Psoas muscle (tissue), 8 donors: ENCODE data around the gene ADORA1. TPM values are rescaled to one million over a fixed set of nuclear protein-coding genes. Genes with fewer than 3 reads are reported as not detected.

Experiments
- ATAC-seq, 4 donors: fragments of 200-7000 bp; cut with Tn5 transposase; one replicate each; pipeline ENCODE4 v1.9.1; 2020; ENCODE audit warnings: moderate library complexity in 3 of 4, mild to moderate bottlenecking in 2 of 4
- DNase-seq, 2 donors: peaks; one replicate each; pipeline ENCODE4 v3.0.0-alpha.2; 2020
- H3K27ac ChIP-seq: fragments of 200-600 bp; one replicate; pipeline ENCODE4 v1.8.0; 2022
- H3K27me3 ChIP-seq, 3 donors: fragments of 200-600 bp in 1 of 3; one replicate each; pipeline versions ENCODE4 v1.6.1 to v1.8.0; 2013 to 2022; ENCODE audit warnings: low read length in 2 of 3, mild to moderate bottlenecking in 2 of 3, moderate library complexity in 1 of 3; ENCODE audit not compliant: insufficient read depth in 3 of 3
- H3K36me3 ChIP-seq, 2 donors: fragments of 200-600 bp in 1 of 2; one replicate each; pipeline versions ENCODE4 v1.6.1 to v1.8.0; 2013 to 2022; ENCODE audit warnings: low read depth in 1 of 2, mild to moderate bottlenecking in 1 of 2, moderate library complexity in 1 of 2; ENCODE audit not compliant: insufficient read depth in 1 of 2
- H3K4me1 ChIP-seq: fragments of 200-600 bp; one replicate; pipeline ENCODE4 v1.8.0; 2022
- H3K4me3 ChIP-seq: fragments of 200-600 bp; one replicate; pipeline ENCODE4 v1.8.0; 2022; ENCODE audit warnings: mild to moderate bottlenecking
- H3K9me3 ChIP-seq: fragments of 200-600 bp; one replicate; pipeline ENCODE4 v1.8.0; 2022
- WGBS, 3 donors: extraction: QIAGEN DNeasy Blood & Tissue Kit; methylation state at CpG; one replicate each; pipeline versions ENCODE4 v1.1.6 to v1.1.7; 2013; 5-methylcytosine and 5-hydroxymethylcytosine counted together
- intact Hi-C, 2 donors: fragments of 100-400 bp; cut with DNase I; formaldehyde crosslinking; loops; one replicate each; pipeline versions ENCODE4 v1.11.0 to v1.14.2; 2022
- polyA plus RNA-seq, 3 donors: library from polyadenylated mRNA; stranded (reverse); fragments of 200-250 nt; gene quantifications; one replicate each; pipeline ENCODE4 v1.2.3, GENCODE V29; 2013
- total RNA-seq, 4 donors: library from RNA; stranded (reverse); fragmentation: NEBNext Ultra II Directional in 2 of 4; extraction: Animal tissue kit (Norgen Biotek cat#: 25700) in 2 of 4; gene quantifications; one replicate each; pipeline versions ENCODE4 v1.2.1 to v1.2.4, GENCODE V29; 2021 to 2023
- TF ChIP-seq, protein P1 (sequence below): fragments of 200-600 bp; IDR thresholded peaks from one replicate; pipeline ENCODE4 v1.8.0; 2022; ENCODE audit warnings: antibody characterized with exemption
- donor health status: healthy with polysubstance abuse.
- donor health status: DM: no; HTN: no; CAD: no; lungs with moderate emphysema.
- donor health status: Bipolar disorder and iron deficiency.
- donor health status: healthy.
- donor health status: DM: yes; HTN: yes; CAD: no.
- donor health status: DM: no; HTN: no; CAD: no.
- donor health status: DM: no; HTN: no; CAD: no.
- donor health status: DM: yes; HTN: yes; CAD: no.

The ADORA1 gene
- total and polyA plus RNA-seq, 7 donors: 1.1 to 10.4 (median 1.8) TPM

DNA sequence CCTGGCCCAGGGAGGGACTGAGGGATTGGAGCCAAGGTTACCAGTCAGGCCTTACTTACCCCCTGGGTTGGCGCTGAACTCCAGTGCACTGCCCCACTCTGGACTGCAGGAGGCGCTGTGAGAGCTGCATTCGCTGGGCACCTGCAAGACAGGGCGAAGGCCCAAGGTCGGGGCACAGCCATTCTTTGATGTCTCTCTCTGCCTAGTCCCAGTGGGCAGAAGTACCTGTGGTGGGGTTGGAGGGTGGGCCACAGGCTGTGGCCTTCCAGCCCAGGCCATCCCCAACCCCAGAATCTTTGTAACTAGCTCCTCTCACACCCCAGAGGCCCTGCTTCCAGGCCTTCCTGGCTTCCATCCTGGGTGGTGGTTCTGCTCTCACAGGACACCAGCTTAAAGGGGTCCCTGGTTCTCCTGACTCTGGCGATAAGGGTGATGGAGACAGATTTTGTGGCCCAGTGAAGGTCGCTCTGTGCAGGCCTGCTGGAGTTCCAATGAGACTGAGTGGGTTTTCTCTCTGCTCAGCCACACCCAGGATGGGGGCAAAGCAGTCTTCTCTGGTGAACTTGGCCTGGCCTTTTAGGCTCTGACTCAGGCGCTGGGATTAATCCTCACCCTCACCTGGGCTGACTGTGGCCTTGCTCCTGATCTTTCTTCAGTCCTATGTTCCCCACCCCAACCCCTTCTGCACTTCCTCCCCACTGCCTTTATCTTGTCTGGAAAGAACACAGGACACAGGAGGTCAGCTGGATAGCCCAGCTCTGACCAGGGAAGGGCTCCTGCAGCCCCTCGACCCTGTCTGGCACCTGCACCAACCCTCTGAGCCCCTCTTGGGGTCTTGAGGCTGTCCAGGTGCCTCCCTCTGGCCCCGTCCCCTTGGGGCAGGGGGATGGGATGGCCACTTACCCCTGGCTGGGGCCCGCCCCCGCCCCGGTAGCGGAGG lies 42.7 kb upstream of the ADORA1 start:
- H3K36me3 ChIP-seq: peaks cover 0 to 18% of the 10 kb centered on the region in 2 donors
- TF ChIP-seq, protein P1, sequence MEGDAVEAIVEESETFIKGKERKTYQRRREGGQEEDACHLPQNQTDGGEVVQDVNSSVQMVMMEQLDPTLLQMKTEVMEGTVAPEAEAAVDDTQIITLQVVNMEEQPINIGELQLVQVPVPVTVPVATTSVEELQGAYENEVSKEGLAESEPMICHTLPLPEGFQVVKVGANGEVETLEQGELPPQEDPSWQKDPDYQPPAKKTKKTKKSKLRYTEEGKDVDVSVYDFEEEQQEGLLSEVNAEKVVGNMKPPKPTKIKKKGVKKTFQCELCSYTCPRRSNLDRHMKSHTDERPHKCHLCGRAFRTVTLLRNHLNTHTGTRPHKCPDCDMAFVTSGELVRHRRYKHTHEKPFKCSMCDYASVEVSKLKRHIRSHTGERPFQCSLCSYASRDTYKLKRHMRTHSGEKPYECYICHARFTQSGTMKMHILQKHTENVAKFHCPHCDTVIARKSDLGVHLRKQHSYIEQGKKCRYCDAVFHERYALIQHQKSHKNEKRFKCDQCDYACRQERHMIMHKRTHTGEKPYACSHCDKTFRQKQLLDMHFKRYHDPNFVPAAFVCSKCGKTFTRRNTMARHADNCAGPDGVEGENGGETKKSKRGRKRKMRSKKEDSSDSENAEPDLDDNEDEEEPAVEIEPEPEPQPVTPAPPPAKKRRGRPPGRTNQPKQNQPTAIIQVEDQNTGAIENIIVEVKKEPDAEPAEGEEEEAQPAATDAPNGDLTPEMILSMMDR: peak; percentile 79
- H3K27me3 ChIP-seq: no peaks in the 10 kb centered on the region
- DNase-seq (peak; percentile 68 to 87), ATAC-seq (peak; percentile 58 to 79 (median 70))
- no peaks in the 10 kb centered on the region for H3K9me3 ChIP-seq
- peak overlapping the region; percentile 99 for H3K4me3 ChIP-seq
- intact Hi-C loops: loop anchor here in 1 of 2 donors (1.0 to 5.0 kb wide), 2 partner anchors 42 to 46 kb away; partner anchors contain the start of gene ADORA1
- H3K4me1 ChIP-seq: peaks cover 27% of the 10 kb centered on the region
- peak overlapping the region; percentile 97 for H3K27ac ChIP-seq
- WGBS, 3 donors: 36 to 59% (median 42%) methylated on average over 10 to 14 of the region's 14 CpGs

DNA sequence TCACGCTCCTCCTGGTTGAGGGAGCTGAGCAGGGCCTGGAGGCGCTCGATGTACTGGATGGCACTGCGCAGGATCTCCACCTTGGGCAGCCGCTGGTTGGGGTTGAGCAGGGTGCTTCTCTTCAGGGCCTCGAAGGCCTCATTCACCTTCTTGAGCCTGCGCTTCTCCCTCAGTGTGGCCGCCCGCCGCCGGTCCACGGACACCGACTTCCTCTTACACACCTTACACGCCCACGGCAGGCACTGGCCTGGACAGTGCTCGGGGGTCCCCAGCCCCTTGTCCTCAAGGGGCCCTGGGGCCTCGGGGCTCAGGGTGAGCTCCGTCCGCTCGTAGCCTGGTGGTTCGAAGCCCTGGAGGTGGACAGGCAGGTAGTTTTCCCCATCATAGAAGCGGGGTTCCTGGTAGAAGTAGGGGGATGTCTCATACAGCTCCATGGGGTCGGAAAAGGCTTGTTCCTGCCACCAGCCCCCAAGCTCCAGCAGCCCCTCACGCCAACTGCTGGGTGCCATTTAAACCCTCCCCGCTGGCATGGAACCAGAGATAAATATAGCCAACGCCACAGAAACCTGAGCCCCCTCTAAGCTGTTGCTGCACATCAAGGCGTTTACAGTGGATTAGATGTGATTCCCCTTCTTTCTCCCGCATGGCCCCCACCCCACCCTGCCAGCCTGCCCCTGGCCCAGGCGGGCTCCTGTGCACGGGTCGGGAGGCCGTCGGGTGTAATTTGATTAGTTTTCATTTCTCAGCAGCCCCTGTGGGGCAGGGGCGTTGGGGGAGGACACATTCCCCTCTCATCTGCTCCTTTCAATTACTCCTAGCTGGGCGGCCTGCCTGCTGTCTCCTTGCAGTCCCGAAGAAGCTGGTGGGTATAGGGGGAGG lies 41.8 kb upstream of the ADORA1 start, which contains the start of gene MYOG:
Gene MYOG, minus strand, starts transcription at position 485 of the 879 bp plus-strand sequence. Its CDS starts 51 bp downstream, at position 434.
- intact Hi-C loops: loop anchor here in 1 of 2 donors (2.0 to 5.0 kb wide), 2 partner anchors 42 to 87 kb away; partner anchors contain the start of gene ADORA1
- Histone ChIP-seq H3K27me3 (no peaks in the 10 kb centered on the region), H3K27ac (peak within 1 kb of the TSS; percentile 97), H3K9me3 (no peaks in the 10 kb centered on the region), H3K4me3 (peak within 1 kb of the TSS; percentile 99), H3K36me3 (peaks cover 0 to 18% of the 10 kb centered on the region in 2 donors), H3K4me1 (peaks cover 27% of the 10 kb centered on the region)
- TF ChIP-seq, protein P1: no peak
- ATAC-seq (peak; percentile 66 to 82 (median 68)), DNase-seq (peak; percentile 32 to 68)
- 28 to 52% (median 45%) methylated on average over 35 to 36 of the region's 36 CpGs for WGBS, 3 donors

DNA sequence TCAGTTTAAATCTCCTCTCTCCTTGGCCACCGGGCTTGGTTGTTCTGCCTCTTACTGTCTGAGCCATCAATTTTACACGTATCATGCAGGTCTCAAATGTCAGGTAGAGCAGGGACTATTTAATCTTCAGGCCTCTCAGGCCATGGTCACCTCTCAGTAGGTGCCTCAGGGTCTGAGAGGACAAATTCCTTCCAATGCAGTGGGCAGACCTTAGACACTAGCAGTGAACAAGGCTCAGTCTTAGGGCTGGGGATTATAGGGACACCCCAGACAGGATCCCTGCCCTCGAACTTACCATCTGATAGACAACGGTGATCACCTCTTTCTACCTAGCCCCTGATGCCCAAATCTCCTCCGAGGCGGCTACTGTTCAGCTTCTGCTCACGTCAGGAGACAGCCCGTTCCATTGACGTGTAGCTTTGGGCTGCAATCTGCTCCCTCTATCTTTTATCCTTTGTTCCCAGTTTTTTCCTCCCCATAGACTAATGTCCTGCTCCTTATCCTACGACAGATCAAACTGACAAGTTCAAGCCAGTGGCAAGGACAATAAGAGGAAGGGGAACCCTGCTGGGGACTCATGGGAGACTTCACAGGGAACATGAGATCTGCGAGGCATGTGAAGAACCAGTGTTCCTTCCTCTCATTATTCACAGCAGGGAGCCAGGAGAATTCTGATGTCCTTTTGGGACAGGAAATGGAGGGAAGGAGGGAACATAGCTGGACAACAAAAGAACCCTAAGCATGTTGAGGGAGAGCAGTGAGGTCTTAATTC lies 40.3 kb upstream of the ADORA1 start:
- intact Hi-C loops: loop anchor here in 1 of 2 donors (2.0 to 5.0 kb wide), 2 partner anchors 40 to 86 kb away; partner anchors contain the start of gene ADORA1
- TF ChIP-seq, protein P1: no peak
- Histone ChIP-seq H3K27me3 (no peaks in the 10 kb centered on the region), H3K27ac (peak overlapping the region; percentile 97), H3K4me3 (peak overlapping the region; percentile 99), H3K4me1 (peaks cover 21% of the 10 kb centered on the region), H3K36me3 (peaks cover 0 to 18% of the 10 kb centered on the region in 2 donors), H3K9me3 (no peaks in the 10 kb centered on the region)
- ATAC-seq: no peak
- no peak for DNase-seq
- 64 to 70% (median 65%) methylated on average over 11 of the region's 11 CpGs for WGBS, 3 donors

DNA sequence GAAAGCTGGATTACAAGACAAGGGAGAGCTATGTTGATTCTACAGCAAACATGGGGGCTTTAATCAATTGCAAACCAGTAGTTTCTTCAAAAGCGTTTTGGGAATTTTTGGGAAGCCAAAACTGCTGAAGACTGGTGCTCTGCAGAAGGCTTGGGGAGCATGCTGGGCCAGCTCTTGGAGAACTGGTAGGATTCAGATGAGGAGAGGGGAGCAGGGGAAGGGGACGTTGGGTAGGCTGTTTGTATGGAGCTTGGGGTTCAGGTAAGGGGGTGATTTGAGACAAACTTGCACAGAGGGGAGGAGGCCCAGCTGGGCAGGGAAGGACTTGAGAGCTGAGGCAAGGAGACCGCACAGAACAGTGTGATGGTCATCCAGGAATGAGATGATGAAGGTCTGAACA lies 39.1 kb upstream of the ADORA1 start:
- Histone ChIP-seq H3K27ac (no peak overlapping the region), H3K4me1 (peaks cover 14% of the 10 kb centered on the region), H3K27me3 (no peaks in the 10 kb centered on the region), H3K4me3 (no peak overlapping the region), H3K9me3 (no peaks in the 10 kb centered on the region), H3K36me3 (peaks cover 0 to 13% of the 10 kb centered on the region in 2 donors)
- DNase-seq: no peak
- ATAC-seq: no peak
- 93 to 97% (median 96%) methylated on average over 3 of the region's 3 CpGs for WGBS, 3 donors
- intact Hi-C loops: loop anchor here in 1 of 2 donors (5.0 kb wide), 1 partner anchor 39 kb away; the partner anchor contains the start of gene ADORA1
- TF ChIP-seq, protein P1: no peak
